Liver (tissue), 3 donors: Measurements from ENCODE around the gene CIB4.

Source experiments
- GABPA ChIP-seq, 2 donors: IDR thresholded peaks in 1 of 2; conservative IDR thresholded peaks in 1 of 2; 2 replicates each; pipeline ENCODE4 v1.6.1; 2016; ENCODE audit warnings: antibody characterized with exemption in 2 of 2, mild to moderate bottlenecking in 1 of 2, moderate library complexity in 1 of 2
- JUND ChIP-seq, 2 donors: IDR thresholded peaks; 2 replicates each; pipeline ENCODE4 v1.6.1; 2016; ENCODE audit warnings: antibody characterized with exemption in 2 of 2
- RAD21 ChIP-seq, 2 donors: IDR thresholded peaks; 2 replicates each; pipeline ENCODE4 v1.6.1; 2016; ENCODE audit warnings: antibody characterized with exemption in 2 of 2, mild to moderate bottlenecking in 2 of 2
- RXRA ChIP-seq, 2 donors: IDR thresholded peaks; 2 replicates each; pipeline ENCODE4 v1.6.1; 2017 to 2018; ENCODE audit warnings: antibody characterized with exemption in 2 of 2, mild to moderate bottlenecking in 1 of 2
- YY1 ChIP-seq: IDR thresholded peaks from 2 replicates; pipeline ENCODE4 v1.6.1; 2016; ENCODE audit warnings: antibody characterized with exemption, mild to moderate bottlenecking
- TF ChIP-seq, protein P1 (sequence below): fragments of 150-350 bp; IDR thresholded peaks from 2 replicates; pipeline ENCODE4 v1.5.1; 2017; ENCODE audit warnings: improper control_type of control experiment, low read depth, low read length; ENCODE audit not compliant: missing input control
- TF ChIP-seq, protein P2 (sequence below): IDR thresholded peaks from 2 replicates; pipeline ENCODE4 v1.6.1; 2016; ENCODE audit warnings: antibody characterized with exemption
- TF ChIP-seq, protein P3 (sequence below): IDR thresholded peaks from 2 replicates; pipeline ENCODE4 v1.6.1; 2016; ENCODE audit warnings: antibody characterized with exemption, mild to moderate bottlenecking
- donor health status: healthy.
- donor health status: healthy.

DNA sequence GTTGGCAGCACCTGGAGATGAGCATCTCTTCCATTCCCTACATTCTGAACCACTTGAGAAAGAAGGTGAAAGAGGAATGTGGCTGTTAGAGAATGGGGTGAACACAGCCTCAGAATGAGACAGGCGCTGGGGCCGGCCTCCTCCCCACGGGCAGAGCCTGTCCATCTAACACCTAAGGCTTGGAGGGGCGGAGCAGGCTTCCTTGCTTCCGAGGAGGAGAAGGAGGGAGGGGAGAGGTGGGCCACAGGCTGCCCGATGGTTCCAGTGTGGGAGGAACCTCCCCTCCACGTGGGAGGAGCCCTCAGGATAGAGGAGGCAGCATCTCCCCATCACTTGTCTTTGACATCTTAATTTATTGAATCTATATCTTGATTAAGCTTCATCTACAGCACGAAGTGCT lies 68.6 kb downstream of the CIB4 start:
- TF ChIP-seq RAD21 (IDR thresholded peaks at IDR 0.05) (no peak), GABPA (IDR thresholded peaks at IDR 0.05 in 1 of 2, conservative IDR thresholded peaks at IDR 0.05 in 1 of 2) (no peak), YY1 (no peak), JUND (IDR thresholded peaks at IDR 0.05) (no peak), RXRA (IDR thresholded peaks at IDR 0.05) (no peak)
- TF ChIP-seq, protein P1, sequence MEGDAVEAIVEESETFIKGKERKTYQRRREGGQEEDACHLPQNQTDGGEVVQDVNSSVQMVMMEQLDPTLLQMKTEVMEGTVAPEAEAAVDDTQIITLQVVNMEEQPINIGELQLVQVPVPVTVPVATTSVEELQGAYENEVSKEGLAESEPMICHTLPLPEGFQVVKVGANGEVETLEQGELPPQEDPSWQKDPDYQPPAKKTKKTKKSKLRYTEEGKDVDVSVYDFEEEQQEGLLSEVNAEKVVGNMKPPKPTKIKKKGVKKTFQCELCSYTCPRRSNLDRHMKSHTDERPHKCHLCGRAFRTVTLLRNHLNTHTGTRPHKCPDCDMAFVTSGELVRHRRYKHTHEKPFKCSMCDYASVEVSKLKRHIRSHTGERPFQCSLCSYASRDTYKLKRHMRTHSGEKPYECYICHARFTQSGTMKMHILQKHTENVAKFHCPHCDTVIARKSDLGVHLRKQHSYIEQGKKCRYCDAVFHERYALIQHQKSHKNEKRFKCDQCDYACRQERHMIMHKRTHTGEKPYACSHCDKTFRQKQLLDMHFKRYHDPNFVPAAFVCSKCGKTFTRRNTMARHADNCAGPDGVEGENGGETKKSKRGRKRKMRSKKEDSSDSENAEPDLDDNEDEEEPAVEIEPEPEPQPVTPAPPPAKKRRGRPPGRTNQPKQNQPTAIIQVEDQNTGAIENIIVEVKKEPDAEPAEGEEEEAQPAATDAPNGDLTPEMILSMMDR: no peak
- TF ChIP-seq, protein P2, sequence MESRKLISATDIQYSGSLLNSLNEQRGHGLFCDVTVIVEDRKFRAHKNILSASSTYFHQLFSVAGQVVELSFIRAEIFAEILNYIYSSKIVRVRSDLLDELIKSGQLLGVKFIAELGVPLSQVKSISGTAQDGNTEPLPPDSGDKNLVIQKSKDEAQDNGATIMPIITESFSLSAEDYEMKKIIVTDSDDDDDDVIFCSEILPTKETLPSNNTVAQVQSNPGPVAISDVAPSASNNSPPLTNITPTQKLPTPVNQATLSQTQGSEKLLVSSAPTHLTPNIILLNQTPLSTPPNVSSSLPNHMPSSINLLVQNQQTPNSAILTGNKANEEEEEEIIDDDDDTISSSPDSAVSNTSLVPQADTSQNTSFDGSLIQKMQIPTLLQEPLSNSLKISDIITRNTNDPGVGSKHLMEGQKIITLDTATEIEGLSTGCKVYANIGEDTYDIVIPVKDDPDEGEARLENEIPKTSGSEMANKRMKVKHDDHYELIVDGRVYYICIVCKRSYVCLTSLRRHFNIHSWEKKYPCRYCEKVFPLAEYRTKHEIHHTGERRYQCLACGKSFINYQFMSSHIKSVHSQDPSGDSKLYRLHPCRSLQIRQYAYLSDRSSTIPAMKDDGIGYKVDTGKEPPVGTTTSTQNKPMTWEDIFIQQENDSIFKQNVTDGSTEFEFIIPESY: no peak
- TF ChIP-seq, protein P3, sequence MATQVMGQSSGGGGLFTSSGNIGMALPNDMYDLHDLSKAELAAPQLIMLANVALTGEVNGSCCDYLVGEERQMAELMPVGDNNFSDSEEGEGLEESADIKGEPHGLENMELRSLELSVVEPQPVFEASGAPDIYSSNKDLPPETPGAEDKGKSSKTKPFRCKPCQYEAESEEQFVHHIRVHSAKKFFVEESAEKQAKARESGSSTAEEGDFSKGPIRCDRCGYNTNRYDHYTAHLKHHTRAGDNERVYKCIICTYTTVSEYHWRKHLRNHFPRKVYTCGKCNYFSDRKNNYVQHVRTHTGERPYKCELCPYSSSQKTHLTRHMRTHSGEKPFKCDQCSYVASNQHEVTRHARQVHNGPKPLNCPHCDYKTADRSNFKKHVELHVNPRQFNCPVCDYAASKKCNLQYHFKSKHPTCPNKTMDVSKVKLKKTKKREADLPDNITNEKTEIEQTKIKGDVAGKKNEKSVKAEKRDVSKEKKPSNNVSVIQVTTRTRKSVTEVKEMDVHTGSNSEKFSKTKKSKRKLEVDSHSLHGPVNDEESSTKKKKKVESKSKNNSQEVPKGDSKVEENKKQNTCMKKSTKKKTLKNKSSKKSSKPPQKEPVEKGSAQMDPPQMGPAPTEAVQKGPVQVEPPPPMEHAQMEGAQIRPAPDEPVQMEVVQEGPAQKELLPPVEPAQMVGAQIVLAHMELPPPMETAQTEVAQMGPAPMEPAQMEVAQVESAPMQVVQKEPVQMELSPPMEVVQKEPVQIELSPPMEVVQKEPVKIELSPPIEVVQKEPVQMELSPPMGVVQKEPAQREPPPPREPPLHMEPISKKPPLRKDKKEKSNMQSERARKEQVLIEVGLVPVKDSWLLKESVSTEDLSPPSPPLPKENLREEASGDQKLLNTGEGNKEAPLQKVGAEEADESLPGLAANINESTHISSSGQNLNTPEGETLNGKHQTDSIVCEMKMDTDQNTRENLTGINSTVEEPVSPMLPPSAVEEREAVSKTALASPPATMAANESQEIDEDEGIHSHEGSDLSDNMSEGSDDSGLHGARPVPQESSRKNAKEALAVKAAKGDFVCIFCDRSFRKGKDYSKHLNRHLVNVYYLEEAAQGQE: no peak
